HepG2 (cell line): ENCODE data around the gene PRDM8. TPM values are rescaled to one million over a fixed set of nuclear protein-coding genes. Genes with fewer than 3 reads are reported as not detected.

Source experiments
- ATAC-seq: fragments of 200-7000 bp; cut with Tn5 transposase; 3 replicates; pipeline ENCODE4 v1.9.1; 2020; ENCODE audit warnings: mild to moderate bottlenecking, moderate library complexity
- BruUV-seq: library from RNA; stranded (reverse); fragments of 400-500 nt; replicated peaks from 2 replicates; lab custom pipeline; 2021; lab: Mats Ljungman, UMichigan
- CTCF ChIA-PET: fragments of 300-600 bp; formaldehyde crosslinking; extraction: SDS; loops from one replicate; lab custom pipeline; 2021; ENCODE audit warnings: low total read pairs, inconsistent platforms, low intra/inter-chr PET ratio; lab: Yijun Ruan, JAX
- POLR2A ChIA-PET: fragments of 350-600 bp; sonication (Branson Sonifier 250); formaldehyde crosslinking; loops from one replicate; lab custom pipeline; 2020; ENCODE audit warnings: antibody characterized with exemption, inconsistent platforms; lab: Yijun Ruan, JAX
- DNase-seq: peaks from one replicate; pipeline ENCODE4 v3.0.0-alpha.2; 2015; ENCODE audit warnings: low spot score
- FAIRE-seq: peaks from 3 replicates; lab custom pipeline; 2011; peaks lifted over from hg19 to GRCh38; lab: Jason Lieb, UNC
- H2AFZ ChIP-seq: one replicate; pipeline ENCODE4 v1.6.1; 2011; ENCODE audit warnings: low read length, inconsistent platforms
- H3K27ac ChIP-seq: fragments of 300-600 bp; 3 replicates; pipeline ENCODE4 v1.8.0; 2011; ENCODE audit warnings: mixed run types, mild to moderate bottlenecking, mixed read lengths, low read length, inconsistent platforms; ENCODE audit not compliant: insufficient read depth; ENCODE audit errors: extremely low read length
- H3K27me3 ChIP-seq, 2 experiments: fragments of 200-600 bp in 1 of 2; 2 replicates in 1 of 2; 3 replicates in 1 of 2; pipeline versions ENCODE4 v1.6.0 to v1.8.0; 2011; ENCODE audit warnings: low read length in 2 of 2, mild to moderate bottlenecking in 2 of 2, moderate library complexity in 2 of 2, inconsistent platforms in 1 of 2; ENCODE audit not compliant: insufficient read depth in 2 of 2, control insufficient read depth in 1 of 2
- H3K36me3 ChIP-seq, 2 experiments: fragments of 200-600 bp in 1 of 2; replicated peaks in 1 of 2; 2 replicates in 1 of 2; 3 replicates in 1 of 2; pipeline versions ENCODE4 v1.5.1 to v1.8.0; 2011; ENCODE audit warnings: low read length in 2 of 2, inconsistent platforms in 1 of 2; ENCODE audit not compliant: insufficient read depth in 2 of 2, control insufficient read depth in 1 of 2
- H3K4me1 ChIP-seq: 2 replicates; pipeline ENCODE4 v1.5.1; 2012; ENCODE audit warnings: low read length, inconsistent platforms; ENCODE audit not compliant: insufficient read depth
- H3K4me2 ChIP-seq: 2 replicates; pipeline ENCODE4 v1.6.0; 2011; ENCODE audit warnings: low read depth, low read length, inconsistent platforms
- H3K4me3 ChIP-seq, 3 experiments: fragments of 200-600 bp in 1 of 3; sonication (generic), shearing (Covaris generic) in 1 of 3; replicated peaks in 1 of 3; 2 replicates each; pipeline ENCODE4 v1.5.1; 2011 to 2016; ENCODE audit warnings: low read length in 3 of 3, inconsistent platforms in 2 of 3, low read depth in 2 of 3, mild to moderate bottlenecking in 2 of 3, control low read depth in 1 of 3, mixed read lengths in 1 of 3; ENCODE audit not compliant: insufficient read depth in 1 of 3
- H3K79me2 ChIP-seq: one replicate; pipeline ENCODE4 v1.6.1; 2011; ENCODE audit warnings: low read length, inconsistent platforms; ENCODE audit not compliant: insufficient read depth
- H3K9ac ChIP-seq: 2 replicates; pipeline ENCODE4 v1.6.0; 2011; ENCODE audit warnings: mild to moderate bottlenecking, low read depth, low read length, inconsistent platforms; ENCODE audit not compliant: insufficient read depth
- H3K9me3 ChIP-seq: 2 replicates; pipeline ENCODE4 v1.5.1; 2012; ENCODE audit warnings: mild to moderate bottlenecking, low read length
- H4K20me1 ChIP-seq: 2 replicates; pipeline ENCODE4 v1.6.0; 2011; ENCODE audit warnings: inconsistent platforms, mild to moderate bottlenecking, low read length, moderate library complexity; ENCODE audit not compliant: insufficient read depth
- JDP2 ChIP-seq: sonication (generic); formaldehyde crosslinking; IDR thresholded peaks from 2 replicates; pipeline ENCODE4 v1.8.1; 2022; ENCODE audit warnings: missing genetic modification reagents, borderline replicate concordance
- MBNL3 ChIP-seq: fragments of 250-450 bp; sonication (Bioruptor Pico); conservative IDR thresholded peaks from 2 replicates; pipeline ENCODE4 v1.8.0; 2022; ENCODE audit warnings: mild to moderate bottlenecking, inconsistent platforms
- NFKBIZ ChIP-seq: IDR thresholded peaks from 2 replicates; pipeline ENCODE4 v1.6.1; 2018; ENCODE audit warnings: missing genetic modification reagents, missing compliant biosample characterization
- ZNF530 ChIP-seq: sonication (generic); formaldehyde crosslinking; IDR thresholded peaks from 2 replicates; pipeline ENCODE4 v1.5.0; 2020; ENCODE audit warnings: low read depth, mild to moderate bottlenecking, missing genetic modification reagents
- ZNF589 ChIP-seq: sonication (generic); formaldehyde crosslinking; conservative IDR thresholded peaks from 2 replicates; pipeline ENCODE4 v1.8.0; 2022; ENCODE audit warnings: mild to moderate bottlenecking, moderate library complexity, missing genetic modification reagents
- ZNF660 ChIP-seq: sonication (generic); formaldehyde crosslinking; IDR thresholded peaks from 2 replicates; pipeline ENCODE4 v1.5.1; 2020; ENCODE audit warnings: mild to moderate bottlenecking, low read depth, missing genetic modification reagents, borderline replicate concordance
- WGBS: methylation state at CpG from one replicate; pipeline ENCODE4 v1.1.6; 2017; ENCODE audit warnings: low lambda C conversion rate; 5-methylcytosine and 5-hydroxymethylcytosine counted together
- in situ Hi-C: cut with HindIII; loops from 2 replicates; pipeline ENCODE4 v1.10.0; 2017; ENCODE audit warnings: low pct_unique_long_range_greater_than_20kb; ENCODE audit not compliant: extremely low pct_ligation_motif_present
- intact Hi-C: fragments of 100-400 bp; cut with micrococcal nuclease; formaldehyde crosslinking; loops from one replicate; pipeline ENCODE4 v1.10.0; 2022; ENCODE audit not compliant: unreplicated experiment
- polyA plus RNA-seq, 8 experiments: library from polyadenylated mRNA; depleted of rRNA in 3 of 8; stranded (reverse) in 7 of 8; unstranded in 1 of 8; fragments of >200 nt; fragmentation: Illumina TruSeq in 4 of 8; extraction: Trizol in 4 of 8; gene quantifications; 2 replicates each; pipeline versions ENCODE4 v1.2.1 to v1.2.3, GENCODE V29; 2011 to 2016; ENCODE audit warnings: low read depth in 4 of 8, missing spikeins in 1 of 8, mixed read lengths in 1 of 8; ENCODE audit not compliant: insufficient read depth in 1 of 8
- total RNA-seq, 5 experiments: library from RNA; depleted of rRNA; stranded (reverse); fragments of >200 nt; fragmentation: Illumina TruSeq; extraction: Trizol; gene quantifications; 2 replicates each; pipeline ENCODE4 v1.2.3, GENCODE V29; 2016; ENCODE audit warnings: low read depth in 1 of 5
- TF ChIP-seq, protein P1 (sequence below): sonication (generic); formaldehyde crosslinking; IDR thresholded peaks from 2 replicates; pipeline ENCODE4 v1.8.1; 2023; ENCODE audit warnings: mild to moderate bottlenecking, missing genetic modification reagents

PRDM8 gene
- total and polyA plus RNA-seq, 2 of the 13 experiments (the other 11 are each of a cell fraction or from before 2014, with no cell fraction given), result 0.09 TPM; not detected in 1

- TF ChIP-seq NFKBIZ (no peak), MBNL3 (CRISPR knock-in tag) (no peak), JDP2 (CRISPR knock-in tag) (no peak)
Observed at GRCh38 chr4:80229590-80229989, 32.3 kb downstream of the PRDM8 start (continued).

GRCh38 chr4:80231180-80231579 is 33.9 kb downstream of the PRDM8 start:
- H3K27ac ChIP-seq, result no peak overlapping the region
- intact Hi-C loops, result no loop called here
- 12% methylated on average over 5 of the region's 5 CpGs for WGBS
- H3K4me1 ChIP-seq, result no peaks in the 10 kb centered on the region
- TF ChIP-seq ZNF660 (CRISPR knock-in tag) (no peak), ZNF589 (CRISPR knock-in tag) (no peak), ZNF530 (CRISPR knock-in tag) (no peak)
- TF ChIP-seq, protein P1, sequence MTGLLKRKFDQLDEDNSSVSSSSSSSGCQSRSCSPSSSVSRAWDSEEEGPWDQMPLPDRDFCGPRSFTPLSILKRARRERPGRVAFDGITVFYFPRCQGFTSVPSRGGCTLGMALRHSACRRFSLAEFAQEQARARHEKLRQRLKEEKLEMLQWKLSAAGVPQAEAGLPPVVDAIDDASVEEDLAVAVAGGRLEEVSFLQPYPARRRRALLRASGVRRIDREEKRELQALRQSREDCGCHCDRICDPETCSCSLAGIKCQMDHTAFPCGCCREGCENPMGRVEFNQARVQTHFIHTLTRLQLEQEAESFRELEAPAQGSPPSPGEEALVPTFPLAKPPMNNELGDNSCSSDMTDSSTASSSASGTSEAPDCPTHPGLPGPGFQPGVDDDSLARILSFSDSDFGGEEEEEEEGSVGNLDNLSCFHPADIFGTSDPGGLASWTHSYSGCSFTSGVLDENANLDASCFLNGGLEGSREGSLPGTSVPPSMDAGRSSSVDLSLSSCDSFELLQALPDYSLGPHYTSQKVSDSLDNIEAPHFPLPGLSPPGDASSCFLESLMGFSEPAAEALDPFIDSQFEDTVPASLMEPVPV (CRISPR knock-in tag), result no peak
- no peak overlapping the region for H3K9ac ChIP-seq
- ChIA-PET CTCF (no interaction called here), POLR2A (no interaction called here)
- H3K9me3 ChIP-seq, result no peaks in the 10 kb centered on the region
- H3K4me3 ChIP-seq, result no peak overlapping the region
- no TSS peak for BruUV-seq
- no peaks in the 10 kb centered on the region for H3K79me2 ChIP-seq
- no peak overlapping the region for H2AFZ ChIP-seq
- H3K27me3 ChIP-seq, result no peaks in the 10 kb centered on the region
- FAIRE-seq (no peak), ATAC-seq (no peak), DNase-seq (no peak)
- H4K20me1 ChIP-seq, result no peaks in the 10 kb centered on the region
- in situ Hi-C loops, result no loop called here
- no peak overlapping the region for H3K4me2 ChIP-seq
- no peaks in the 10 kb centered on the region for H3K36me3 ChIP-seq
